Stimulated activated CD8-positive, alpha-beta memory T cell treated with anti-CD3 and anti-CD28 coated beads, Interleukin-15, amount 100 ng/mL, for 4 hours (primary cell): ENCODE data around the gene POLR1B.
"Not testable (repeated sequence)": the region's sequence is repeated elsewhere in the genome, so short reads cannot be mapped to it uniquely, and the experiment has no call there.

Experiments used
- DNase-seq, 2 donors: peaks; one replicate each; pipeline ENCODE4 v3.0.0-alpha.2; 2020; ENCODE audit warnings: low read depth in 2 of 2

Gene POLR1B

GRCh38 chr2:112600634-112601033 is 58.4 kb downstream of the POLR1B start:
- DNase-seq, result no peak

- no peak for DNase-seq
Observed at GRCh38 chr2:112601754-112602153, 59.5 kb downstream of the POLR1B start.

- DNase-seq, result no peak
Observed at GRCh38 chr2:112602917-112603316, 60.7 kb downstream of the POLR1B start.

GRCh38 chr2:112603731-112604130 is 61.5 kb downstream of the POLR1B start:
- DNase-seq, result no peak

GRCh38 chr2:112604952-112605351 is 62.7 kb downstream of the POLR1B start:
- no peak for DNase-seq

GRCh38 chr2:112605926-112606325 is 63.7 kb downstream of the POLR1B start:
- DNase-seq, result no peak

- no peak for DNase-seq
Observed at GRCh38 chr2:112606547-112606946, 64.3 kb downstream of the POLR1B start.

GRCh38 chr2:112607680-112608438 is 65.6 kb downstream of the POLR1B start:
- DNase-seq, result no peak

GRCh38 chr2:112609320-112609719 is 67.1 kb downstream of the POLR1B start:
- not testable (repeated sequence) for DNase-seq

GRCh38 chr2:112612283-112612682 is 70.0 kb downstream of the POLR1B start:
- not testable (repeated sequence) for DNase-seq

- no peak for DNase-seq
Observed at GRCh38 chr2:112614201-112614840, 72.1 kb downstream of the POLR1B start.

- no peak for DNase-seq
Observed at GRCh38 chr2:112615051-112615450, 72.8 kb downstream of the POLR1B start.

GRCh38 chr2:112615798-112616197 is 73.5 kb downstream of the POLR1B start:
- not testable (repeated sequence) for DNase-seq

GRCh38 chr2:112618383-112618782 is 76.1 kb downstream of the POLR1B start:
- no peak for DNase-seq

- no peak for DNase-seq
Observed at GRCh38 chr2:112621790-112622527, 79.7 kb downstream of the POLR1B start.

- DNase-seq, result no peak
Observed at GRCh38 chr2:112622528-112622849, 80.2 kb downstream of the POLR1B start.

GRCh38 chr2:112623913-112624777 is 81.9 kb downstream of the POLR1B start:
- DNase-seq, result peak; percentile 50 to 59

- DNase-seq, result no peak
Observed at GRCh38 chr2:112625474-112626114, 83.3 kb downstream of the POLR1B start.

GRCh38 chr2:112626604-112627059 is 84.4 kb downstream of the POLR1B start:
- peak; percentile 36 to 38 for DNase-seq
